ENCODE data around the gene TAF5L. TPM values are rescaled to one million over a fixed set of nuclear protein-coding genes. Genes with fewer than 3 reads are reported as not detected.

The TAF5L gene
- 10 to 100 TPM; 21.8 to 22.4 TPM for total RNA-seq
- polyA plus RNA-seq: 1 to 10 TPM; 4.1 to 4.2 (median 4.2) TPM
- total RNA-seq: 28.0 to 48.5 (median 36.2) reads per million in 6 experiments

DNA sequence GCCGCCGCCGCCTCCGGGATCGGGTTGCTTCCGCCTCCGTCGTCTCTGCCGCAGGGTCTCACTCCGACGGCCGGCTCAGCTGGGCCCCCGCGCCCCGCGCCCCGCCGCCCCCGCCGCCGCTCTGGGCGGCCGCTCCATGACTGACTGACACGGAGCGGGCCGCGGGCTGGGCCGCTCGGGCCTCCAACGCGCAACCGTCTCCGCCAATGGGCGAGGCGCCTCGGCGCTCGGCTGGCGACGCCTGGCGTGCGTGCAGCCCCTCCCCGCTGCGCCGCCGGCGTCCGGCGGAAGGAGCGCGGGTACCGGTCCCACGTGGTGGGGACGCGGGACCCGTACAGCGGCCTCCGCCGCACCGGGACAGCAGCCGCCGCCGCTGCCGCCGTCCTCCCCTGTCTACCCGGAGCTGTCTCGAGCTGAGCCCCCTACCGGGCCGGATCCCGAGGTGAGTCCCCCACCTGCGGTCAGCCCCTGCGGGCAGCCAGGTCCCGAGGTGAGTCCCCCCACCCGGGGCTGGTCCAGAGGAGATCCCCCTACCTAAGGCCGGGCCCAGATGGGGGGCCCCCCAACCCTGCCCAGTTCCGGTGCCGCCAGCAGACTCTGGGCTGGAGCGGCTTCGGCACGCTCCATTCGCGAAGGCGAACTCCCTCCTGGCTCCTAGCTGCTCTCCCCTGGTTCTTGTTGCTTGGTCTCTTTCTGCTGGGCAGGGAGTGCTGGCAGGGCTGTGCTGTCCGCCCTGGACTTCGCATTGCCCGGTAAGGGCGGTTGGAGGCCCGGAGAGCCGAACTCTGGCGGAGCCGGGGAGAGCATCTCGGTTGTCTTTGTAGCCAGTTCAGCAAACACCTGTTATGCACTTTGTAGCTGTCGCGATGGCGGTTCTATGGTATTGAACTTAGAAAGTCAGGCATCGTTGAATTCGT lies at the start of gene TAF5L, which contains the start of gene URB2:
TSS of gene TAF5L (minus strand) at position 208 of the 917 bp plus-strand sequence. CDS start 11,640 bp downstream, outside the sequence.
TSS of gene URB2 (plus strand) at position 333 of the 917 bp plus-strand sequence. CDS start 1,387 bp downstream, outside the sequence.
- Mint-ChIP-seq H3K4me1 (peaks cover 28 to 65% (median 63%) of the 10 kb centered on the region in 4 donors), H3K27ac (peak within 1 kb of the TSS; percentile 85 to 98 (median 96)), H3K27me3 (no peaks in the 10 kb centered on the region), H3K4me3 (peak within 1 kb of the TSS; percentile 98 to 100 (median 99)), H3K9me3 (no peaks in the 10 kb centered on the region), H3K36me3 (peaks cover 0 to 18% (median 0%) of the 10 kb centered on the region in 3 donors)
- POLR2A ChIA-PET: interaction anchor here (0.8 to 5.3 kb wide), 3 partner anchors 9 to 478 kb away, joined by 3 to 74 read pairs (median 3); partner anchors contain the start of gene ABCB10
- ATAC-seq (peak; percentile 89 to 90), DNase-seq (peak; percentile 77 to 89 (median 82))

GRCh38 chr1:229675396-229675795 lies 49.5 kb upstream of the TAF5L start:
- no peaks in the 10 kb centered on the region for H3K9me3 Mint-ChIP-seq
- POLR2A ChIA-PET: interaction anchor here (0.6 kb wide), 2 partner anchors 11 to 1228 kb away, joined by 3 read pairs; no protein-coding TSS in a partner anchor
- ATAC-seq: no peak
- H3K4me1 Mint-ChIP-seq: peaks cover 4 to 16% (median 9%) of the 10 kb centered on the region in 4 donors
- no peak overlapping the region for H3K4me3 Mint-ChIP-seq
- no peak for DNase-seq
- no peaks in the 10 kb centered on the region for H3K27me3 Mint-ChIP-seq
- peak overlapping the region in 2 of 10 donors; percentile 13 to 21 for H3K27ac Mint-ChIP-seq
- no peaks in the 10 kb centered on the region for H3K36me3 Mint-ChIP-seq

DNA sequence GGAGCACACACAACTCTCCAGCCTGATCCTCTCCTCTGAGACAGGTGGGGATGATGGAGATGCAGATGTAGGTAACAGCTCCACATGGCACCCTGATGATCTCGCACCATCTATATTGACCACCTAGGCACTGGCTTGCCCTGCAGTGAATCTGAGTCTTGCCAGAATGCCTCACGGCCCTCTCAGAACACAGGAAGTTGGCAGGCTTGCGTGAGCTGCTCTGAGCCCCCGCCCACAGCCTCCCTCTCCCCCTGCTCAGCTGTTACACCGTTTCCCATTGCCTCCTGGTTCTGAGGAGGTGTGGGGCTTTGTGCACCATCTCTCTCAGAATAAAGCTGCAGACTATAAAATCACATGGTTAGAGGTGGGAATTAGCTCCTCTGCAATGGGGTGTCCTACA lies 48.1 kb upstream of the TAF5L start:
- Mint-ChIP-seq H3K27me3 (no peaks in the 10 kb centered on the region), H3K27ac (peak overlapping the region in 4 of 10 donors; percentile 4 to 88 (median 40)), H3K4me1 (peaks cover 4 to 16% (median 9%) of the 10 kb centered on the region in 4 donors), H3K36me3 (peaks cover 0 to 5% (median 4%) of the 10 kb centered on the region in 3 donors), H3K9me3 (no peaks in the 10 kb centered on the region), H3K4me3 (peak overlapping the region in 3 of 10 donors; percentile 4 to 54 (median 30))
- DNase-seq (peak in 1 of 10 donors; percentile 31), ATAC-seq (peak; percentile 53 to 61)
- POLR2A ChIA-PET: no interaction called here

DNA sequence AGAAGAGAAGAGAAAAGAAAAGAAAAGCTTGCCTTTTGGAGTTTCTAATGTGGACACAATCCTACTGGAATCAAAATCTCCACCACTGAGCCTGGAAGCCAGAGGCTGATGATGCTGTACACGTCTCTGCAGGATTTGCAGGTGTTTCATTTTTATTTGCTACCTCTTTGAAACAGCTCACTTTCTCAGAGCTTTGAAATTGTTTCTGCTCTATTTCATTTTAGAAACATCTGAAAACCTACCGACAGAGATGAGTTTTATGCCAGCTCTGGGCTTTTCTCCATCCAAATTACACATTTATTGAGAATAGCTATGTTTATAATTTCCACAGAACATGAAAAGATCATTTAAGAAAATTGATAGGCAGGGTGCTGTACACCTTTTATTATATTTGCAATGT lies 46.3 kb upstream of the TAF5L start:
- DNase-seq: no peak
- no peaks in the 10 kb centered on the region for H3K27me3 Mint-ChIP-seq
- H3K27ac Mint-ChIP-seq: no peak overlapping the region
- no peak overlapping the region for H3K4me3 Mint-ChIP-seq
- H3K9me3 Mint-ChIP-seq: no peaks in the 10 kb centered on the region
- peaks cover 0 to 9% (median 4%) of the 10 kb centered on the region in 3 donors for H3K36me3 Mint-ChIP-seq
- H3K4me1 Mint-ChIP-seq: peaks cover 4 to 16% (median 9%) of the 10 kb centered on the region in 4 donors
- no peak for ATAC-seq
- POLR2A ChIA-PET: no interaction called here

- Mint-ChIP-seq H3K36me3 (peaks cover 0 to 9% (median 4%) of the 10 kb centered on the region in 3 donors), H3K27me3 (no peaks in the 10 kb centered on the region), H3K4me3 (no peak overlapping the region), H3K4me1 (peaks cover 4 to 16% (median 9%) of the 10 kb centered on the region in 4 donors), H3K9me3 (no peaks in the 10 kb centered on the region), H3K27ac (peak overlapping the region in 1 of 10 donors; percentile 20)
- DNase-seq: no peak
- POLR2A ChIA-PET: no interaction called here
- ATAC-seq: no peak
Measured at GRCh38 chr1:229671310-229671709, 45.4 kb upstream of the TAF5L start.

GRCh38 chr1:229669333-229669732 lies 43.4 kb upstream of the TAF5L start:
- Mint-ChIP-seq H3K27me3 (no peaks in the 10 kb centered on the region), H3K4me3 (no peak overlapping the region), H3K27ac (no peak overlapping the region), H3K4me1 (peaks cover 4 to 13% (median 9%) of the 10 kb centered on the region in 4 donors), H3K9me3 (no peaks in the 10 kb centered on the region), H3K36me3 (peaks cover 0 to 9% (median 4%) of the 10 kb centered on the region in 3 donors)
- POLR2A ChIA-PET: no interaction called here
- DNase-seq: no peak
- no peak for ATAC-seq

DNA sequence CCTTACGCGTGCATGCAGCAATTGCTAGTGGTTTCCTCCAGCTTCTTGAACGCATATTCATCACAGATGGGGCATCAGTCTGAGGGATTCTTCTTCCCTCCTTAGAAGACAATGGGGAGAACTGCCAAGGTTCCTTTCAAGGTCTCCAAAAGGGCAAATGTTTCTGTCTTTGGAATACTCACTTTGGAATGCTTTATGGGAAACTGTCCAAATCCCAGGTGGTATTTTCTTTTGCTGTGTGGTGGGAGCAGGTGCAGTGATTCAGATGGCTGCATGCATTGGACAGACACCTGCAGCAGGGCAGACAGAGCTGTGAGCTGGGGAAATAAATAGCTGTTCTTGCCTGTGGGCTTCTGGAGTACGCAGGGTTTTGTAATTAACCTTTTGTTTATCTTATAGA lies 40.7 kb upstream of the TAF5L start:
- POLR2A ChIA-PET: no interaction called here
- H3K9me3 Mint-ChIP-seq: no peaks in the 10 kb centered on the region
- ATAC-seq: no peak

DNA sequence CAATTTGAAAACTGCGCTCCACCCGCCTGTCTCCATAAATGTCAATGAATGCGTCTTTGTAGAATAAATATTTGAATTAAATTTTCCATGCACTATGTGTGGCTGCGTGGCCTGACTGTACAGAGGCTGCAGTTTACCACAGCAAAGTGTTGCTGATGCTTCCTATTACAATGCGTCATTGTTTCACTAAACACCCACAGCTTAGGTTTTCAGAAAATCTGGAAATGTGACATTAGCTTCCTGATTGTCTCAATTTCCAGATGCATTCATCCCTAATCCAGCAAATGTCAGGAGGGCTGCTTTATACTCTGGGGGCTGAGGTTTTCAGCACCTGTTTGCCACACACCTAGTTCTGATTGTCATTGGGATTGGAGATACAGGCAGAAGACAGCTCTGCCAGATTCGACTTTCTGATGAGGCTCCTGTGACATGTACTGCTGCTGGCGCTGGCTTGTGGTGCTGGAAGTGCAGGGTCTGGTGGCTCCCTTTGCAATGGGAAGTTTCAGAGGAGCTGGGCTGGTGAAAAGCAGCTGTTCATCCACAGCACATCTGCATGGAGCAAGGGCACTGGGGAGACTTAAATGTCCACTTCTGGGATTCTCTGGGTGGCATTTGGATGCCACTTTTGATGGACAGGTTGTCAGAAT lies 40.1 kb upstream of the TAF5L start:
- Mint-ChIP-seq H3K4me1 (peaks cover 5 to 8% (median 5%) of the 10 kb centered on the region in 4 donors), H3K36me3 (peaks cover 0 to 16% (median 4%) of the 10 kb centered on the region in 3 donors), H3K9me3 (no peaks in the 10 kb centered on the region), H3K27me3 (no peaks in the 10 kb centered on the region), H3K4me3 (no peak overlapping the region), H3K27ac (no peak overlapping the region)
- ATAC-seq (no peak), DNase-seq (no peak)
- POLR2A ChIA-PET: no interaction called here

More for the DNA sequence above, 40.7 kb upstream of the TAF5L start:
- peaks cover 0 to 2% (median 1%) of the 10 kb centered on the region in 4 donors for H3K4me1 Mint-ChIP-seq
- no peak overlapping the region for H3K4me3 Mint-ChIP-seq
- no peak for DNase-seq
- no peak overlapping the region for H3K27ac Mint-ChIP-seq
- H3K36me3 Mint-ChIP-seq: peaks cover 0 to 10% (median 4%) of the 10 kb centered on the region in 3 donors
- no peaks in the 10 kb centered on the region for H3K27me3 Mint-ChIP-seq

DNA sequence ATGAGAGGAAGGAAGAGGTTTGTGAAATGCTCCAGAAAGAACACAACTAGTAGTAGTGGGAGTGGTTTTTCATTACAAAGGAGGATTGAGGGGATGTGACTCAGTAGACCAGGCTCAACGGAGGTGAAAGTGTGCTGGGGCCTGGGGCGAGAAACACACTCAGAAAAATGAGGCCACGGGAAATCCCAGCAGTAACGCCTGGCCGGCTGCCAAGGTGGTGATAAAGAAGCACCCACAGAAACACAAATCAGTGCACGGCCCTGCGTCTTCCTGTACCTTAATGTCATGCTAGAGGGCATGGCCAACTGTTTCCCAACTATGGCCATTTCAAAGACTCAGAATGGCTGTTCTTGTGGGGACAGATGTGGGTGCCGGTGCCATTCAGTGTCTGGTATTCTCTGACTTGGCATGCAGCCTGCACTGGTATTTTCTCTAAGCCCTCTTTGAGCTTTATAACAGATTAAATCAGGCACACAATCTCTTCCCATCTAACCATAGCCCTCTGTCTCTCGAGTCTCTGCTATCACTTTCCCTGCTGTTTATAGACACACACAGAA lies 38.3 kb upstream of the TAF5L start:
- Mint-ChIP-seq H3K4me1 (peaks cover 5 to 9% (median 6%) of the 10 kb centered on the region in 4 donors), H3K36me3 (peaks cover 0 to 23% (median 6%) of the 10 kb centered on the region in 3 donors), H3K27ac (no peak overlapping the region), H3K4me3 (no peak overlapping the region), H3K9me3 (no peaks in the 10 kb centered on the region), H3K27me3 (no peaks in the 10 kb centered on the region)
- DNase-seq (peak; percentile 40 to 83 (median 60)), ATAC-seq (peak; percentile 78 to 79)
- POLR2A ChIA-PET: no interaction called here

- Mint-ChIP-seq H3K27ac (peak overlapping the region in 2 of 10 donors; percentile 74), H3K27me3 (no peaks in the 10 kb centered on the region), H3K9me3 (no peaks in the 10 kb centered on the region), H3K36me3 (peaks cover 0 to 38% (median 6%) of the 10 kb centered on the region in 3 donors), H3K4me3 (no peak overlapping the region), H3K4me1 (peaks cover 5 to 9% (median 6%) of the 10 kb centered on the region in 4 donors)
- ATAC-seq (no peak), DNase-seq (no peak)
- POLR2A ChIA-PET: interaction anchor here (1.2 kb wide), 1 partner anchor 405 kb away, joined by 3 read pairs; the partner anchor contains the start of gene GALNT2
Measured at GRCh38 chr1:229661897-229662296, 36.0 kb upstream of the TAF5L start.

- POLR2A ChIA-PET: interaction anchor here (1.2 kb wide), 1 partner anchor 406 kb away, joined by 3 read pairs; the partner anchor contains the start of gene GALNT2
- peak; percentile 51 to 85 (median 66) for DNase-seq
- Mint-ChIP-seq H3K27me3 (no peaks in the 10 kb centered on the region), H3K9me3 (no peaks in the 10 kb centered on the region), H3K4me3 (no peak overlapping the region), H3K27ac (peak overlapping the region in 8 of 10 donors; percentile 27 to 74 (median 46)), H3K4me1 (peaks cover 5 to 9% (median 6%) of the 10 kb centered on the region in 4 donors), H3K36me3 (peaks cover 0 to 44% (median 6%) of the 10 kb centered on the region in 3 donors)
- ATAC-seq: peak; percentile 75 to 82
Measured at GRCh38 chr1:229661022-229661877, 35.3 kb upstream of the TAF5L start.
